K562 (cell line): Measurements from ENCODE around the gene HDAC1. TPM values are rescaled to one million over a fixed set of nuclear protein-coding genes. Genes with fewer than 3 reads are reported as not detected.
"Not testable (repeated sequence)": the region's sequence is repeated elsewhere in the genome, so short reads cannot be mapped to it uniquely, and the experiment has no call there.

Experiments
- ATAC-seq: fragments of 200-7000 bp; cut with Tn5 transposase; 3 replicates; pipeline ENCODE4 v1.9.1; 2020; ENCODE audit warnings: moderate library complexity
- BruUV-seq: library from RNA; stranded (reverse); fragments of 400-500 nt; replicated peaks from 2 replicates; lab custom pipeline; 2021; lab: Mats Ljungman, UMichigan
- CTCF ChIA-PET: fragments of 300-600 bp; formaldehyde crosslinking; extraction: SDS; loops from one replicate; lab custom pipeline; 2021; ENCODE audit warnings: low intra/inter-chr PET ratio; lab: Yijun Ruan, JAX
- POLR2A ChIA-PET: fragments of 300-600, 350-650 bp; sonication (Branson Sonifier 250); formaldehyde crosslinking; extraction: SDS; loops from one replicate; lab custom pipeline; 2021; ENCODE audit warnings: antibody characterized with exemption, inconsistent platforms; lab: Yijun Ruan, JAX
- DNase-seq, 4 experiments: peaks; one replicate each; pipeline versions ENCODE4 v3.0.0 to v3.0.0-alpha.2; 2011 to 2018; ENCODE audit warnings: low spot score in 3 of 4, mixed read lengths in 3 of 4; ENCODE audit errors: extremely low read depth in 1 of 4
- FAIRE-seq: peaks from 2 replicates; lab custom pipeline; 2011; peaks lifted over from hg19 to GRCh38; lab: Jason Lieb, UNC
- H2AFZ ChIP-seq: 2 replicates; pipeline ENCODE4 v1.6.0; 2011; ENCODE audit warnings: low read depth, low read length, control low read depth, inconsistent platforms
- H3K27ac ChIP-seq: fragments of 200-600 bp; 3 replicates; pipeline ENCODE4 v1.8.0; 2011; ENCODE audit warnings: low read depth, mild to moderate bottlenecking, control low read depth, inconsistent platforms, low read length, moderate library complexity, mixed read lengths; ENCODE audit errors: extremely low read depth
- H3K27me3 ChIP-seq, 2 experiments: fragments of 300-600 bp in 1 of 2; 2 replicates in 1 of 2; 3 replicates in 1 of 2; pipeline versions ENCODE4 v1.6.0 to v1.8.0; 2011; ENCODE audit warnings: inconsistent platforms in 2 of 2, low read length in 2 of 2, mild to moderate bottlenecking in 1 of 2, mixed read lengths in 1 of 2, moderate library complexity in 1 of 2; ENCODE audit not compliant: control insufficient read depth in 2 of 2, insufficient read depth in 2 of 2
- H3K36me3 ChIP-seq: fragments of 300-600 bp; 3 replicates; pipeline ENCODE4 v1.8.0; 2011; ENCODE audit warnings: mild to moderate bottlenecking, low read length, inconsistent platforms; ENCODE audit not compliant: control insufficient read depth, insufficient read depth
- H3K4me1 ChIP-seq, 2 experiments: fragments of 200-600 bp in 1 of 2; replicated peaks in 1 of 2; 2 replicates in 1 of 2; 3 replicates in 1 of 2; pipeline versions ENCODE4 v1.5.1 to v1.8.0; 2011; ENCODE audit warnings: inconsistent platforms in 2 of 2, low read length in 2 of 2, mild to moderate bottlenecking in 1 of 2, mixed read lengths in 1 of 2, moderate library complexity in 1 of 2; ENCODE audit not compliant: control insufficient read depth in 2 of 2, insufficient read depth in 2 of 2
- H3K4me2 ChIP-seq: 2 replicates; pipeline ENCODE4 v1.6.1; 2011; ENCODE audit warnings: low read length, control low read depth, inconsistent platforms, mixed read lengths; ENCODE audit not compliant: insufficient read depth
- H3K4me3 ChIP-seq: fragments of 200-600 bp; sonication (generic), shearing (Covaris generic); 2 replicates; pipeline ENCODE4 v1.5.1; 2016; ENCODE audit warnings: control low read depth, inconsistent platforms
- H3K79me2 ChIP-seq: fragments of 200-600 bp; 3 replicates; pipeline ENCODE4 v1.8.0; 2011; ENCODE audit warnings: low read length, inconsistent platforms; ENCODE audit not compliant: control insufficient read depth, insufficient read depth
- H3K9ac ChIP-seq, 2 experiments: 2 replicates each; pipeline versions ENCODE4 v1.6.0 to v1.6.1; 2011; ENCODE audit warnings: low read depth in 2 of 2, low read length in 2 of 2, control low read depth in 1 of 2, inconsistent platforms in 1 of 2, mild to moderate bottlenecking in 1 of 2, mixed read lengths in 1 of 2; ENCODE audit not compliant: insufficient read depth in 1 of 2
- H3K9me1 ChIP-seq: one replicate; pipeline ENCODE4 v1.6.0; 2011; ENCODE audit warnings: inconsistent platforms, mild to moderate bottlenecking, low read length, moderate library complexity; ENCODE audit not compliant: control insufficient read depth, insufficient read depth
- H3K9me3 ChIP-seq: replicated peaks from 2 replicates; pipeline ENCODE4 v1.5.1; 2011; ENCODE audit warnings: low read depth, low read length, inconsistent platforms; ENCODE audit not compliant: control insufficient read depth, insufficient read depth
- H4K20me1 ChIP-seq: replicated peaks from 2 replicates; pipeline ENCODE4 v1.6.1; 2011; ENCODE audit warnings: low read length, inconsistent platforms, mixed read lengths; ENCODE audit not compliant: control insufficient read depth, insufficient read depth
- FOXJ3 ChIP-seq: sonication (generic); formaldehyde crosslinking; IDR thresholded peaks from 2 replicates; pipeline ENCODE4 v1.4.0; 2020; ENCODE audit warnings: mild to moderate bottlenecking, missing genetic modification reagents
- HDAC1 ChIP-seq, 2 experiments: fragments of 450-650 bp; IDR thresholded peaks; 2 replicates each; pipeline ENCODE4 v1.6.1; 2016 to 2017; ENCODE audit warnings: inconsistent platforms in 1 of 2, mild to moderate bottlenecking in 1 of 2, moderate library complexity in 1 of 2
- MXD1 ChIP-seq: fragments of 250-450 bp; sonication (Bioruptor Pico); IDR thresholded peaks from 2 replicates; pipeline ENCODE4 v1.8.0; 2021; ENCODE audit warnings: borderline replicate concordance, mild to moderate bottlenecking, moderate library complexity; ENCODE audit not compliant: poor library complexity, severe bottlenecking
- POLR2A ChIP-seq: fragments of 450-650 bp; conservative IDR thresholded peaks from 2 replicates; pipeline ENCODE4 v1.6.1; 2016
- PRDM10 ChIP-seq: fragments of 450-650 bp; IDR thresholded peaks from 2 replicates; pipeline ENCODE4 v1.6.1; 2018; ENCODE audit not compliant: partially characterized antibody
- ZNF121 ChIP-seq: sonication (generic); formaldehyde crosslinking; conservative IDR thresholded peaks from 2 replicates; pipeline ENCODE4 v1.8.0; 2022; ENCODE audit warnings: missing genetic modification reagents
- WGBS: fragments of 100-300 bp; shearing (Covaris generic); methylation state at CpG from one replicate; pipeline ENCODE4 v1.1.6; 2016; ENCODE audit warnings: low coverage, mixed read lengths; ENCODE audit not compliant: insufficient coverage; ENCODE audit errors: missing lambda C conversion rate; 5-methylcytosine and 5-hydroxymethylcytosine counted together
- in situ Hi-C: fragments of 300-500 bp; cut with MboI; formaldehyde crosslinking; loops from 4 replicates; pipeline ENCODE4 v1.15.0; 2018; ENCODE audit warnings: inconsistent platforms, mixed read lengths
- intact Hi-C: fragments of 100-400 bp; cut with micrococcal nuclease; formaldehyde crosslinking; loops from 2 replicates; pipeline ENCODE4 v1.14.2; 2022
- polyA plus RNA-seq, 8 experiments: library from polyadenylated mRNA; depleted of rRNA in 4 of 8; stranded (reverse) in 5 of 8; unstranded in 3 of 8; fragments of >200 nt; fragmentation: Nextera tagmentation in 2 of 8; fragmentation: Illumina TruSeq in 1 of 8; extraction: Ambion mirVana in 2 of 8; extraction: Trizol in 1 of 8; gene quantifications; 2 replicates each; pipeline versions ENCODE4 v1.2.1 to v1.2.3, GENCODE V29; 2011 to 2014; ENCODE audit warnings: inconsistent platforms in 1 of 8, missing spikeins in 1 of 8
- total RNA-seq, 7 experiments: library from RNA; depleted of rRNA in 6 of 7; stranded (reverse); fragments of >200 nt in 6 of 7; fragmentation: Illumina TruSeq in 2 of 7; extraction: Trizol in 2 of 7; gene quantifications; 2 replicates each; pipeline versions ENCODE4 v1.2.1 to v1.2.3, GENCODE V29; 2011 to 2021; ENCODE audit warnings: low replicate concordance in 1 of 7

Gene HDAC1
- total and polyA plus RNA-seq, 9 of the 15 experiments (the other 6 are each of a cell fraction or from before 2014, with no cell fraction given): 169 to 384 (median 193) TPM

DNA sequence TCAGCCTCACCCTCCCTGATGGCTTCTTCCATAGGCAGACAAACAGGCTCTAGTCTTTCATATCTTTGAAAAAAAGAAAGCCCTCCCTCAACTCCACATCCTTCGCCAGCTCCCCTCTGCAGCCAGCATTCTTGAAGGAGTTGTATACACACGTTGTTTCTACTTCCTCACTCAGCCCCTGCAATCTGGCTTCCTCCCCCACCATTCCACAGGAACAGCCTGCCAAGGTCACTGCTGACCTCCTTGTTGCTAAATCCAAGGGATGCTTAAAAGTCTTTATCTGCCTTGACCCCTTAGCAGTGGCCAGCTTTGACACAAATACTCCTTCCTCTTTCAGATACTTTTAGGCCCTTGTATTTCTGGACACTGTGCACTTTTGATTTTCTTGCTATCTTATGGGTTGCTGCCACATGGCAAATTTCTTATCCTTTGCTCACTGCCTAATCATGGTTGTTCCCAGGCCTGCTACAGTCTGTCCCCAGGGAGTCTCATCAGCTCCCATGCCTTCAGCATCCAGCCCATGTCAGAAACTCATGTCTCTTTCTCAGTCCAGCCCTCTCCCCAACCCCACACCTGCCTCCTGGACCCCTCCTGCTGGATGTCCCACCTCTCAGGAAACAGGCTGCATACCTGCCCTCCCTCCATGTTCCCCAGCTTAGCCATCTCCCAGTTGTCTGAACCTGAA, 62.1 kb downstream of the HDAC1 start (continued):
- TF ChIP-seq MXD1 (CRISPR knock-in tag) (no peak), ZNF121 (0 out of 2 replicates have a peak, but pooled peaks have one; percentile 8), FOXJ3 (CRISPR knock-in tag) (no peak), HDAC1 (IDR thresholded peaks at IDR 0.05) (peak in 1 of 2 experiments; percentile 84; a peak in 2 of 4 replicates)
- TF ChIP-seq, all 486 proteins: peak for 18

GRCh38 chr1:32355778-32356177, 63.9 kb downstream of the HDAC1 start:
- in situ Hi-C loops: not testable (repeated sequence)

More at GRCh38 chr1:32355778-32356177, 63.9 kb downstream of the HDAC1 start:
- H3K27me3 ChIP-seq, CTCF ChIA-PET, H2AFZ ChIP-seq, H3K4me3 ChIP-seq, BruUV-seq, H3K9me1 ChIP-seq, FAIRE-seq, ATAC-seq, intact Hi-C loops, DNase-seq, H3K27ac ChIP-seq, H4K20me1 ChIP-seq, H3K9ac ChIP-seq, H3K9me3 ChIP-seq, H3K4me2 ChIP-seq: not testable (repeated sequence)
- POLR2A ChIA-PET: interaction anchor here (0.6 to 3.5 kb wide), 3 partner anchors 11 to 132 kb away, joined by 3 to 36 read pairs (median 4); no protein-coding TSS in a partner anchor
- peaks cover 24 to 33% of the 10 kb centered on the region in 2 experiments for H3K4me1 ChIP-seq
- WGBS: 86% methylated on average over 2 of the region's 6 CpGs
- peaks cover 13% of the 10 kb centered on the region; the same call in 2 of the 3 replicates for H3K36me3 ChIP-seq
- TF ChIP-seq POLR2A: 0 out of 2 replicates have a peak, but pooled peaks have one; percentile 18
- TF ChIP-seq PRDM10: peak; percentile 34
- H3K79me2 ChIP-seq: peaks cover 12% of the 10 kb centered on the region; the same call in 2 of the 3 replicates
